Measurements from ENCODE around the gene SOX14. TPM values are rescaled to one million over a fixed set of nuclear protein-coding genes. Genes with fewer than 3 reads are reported as not detected.

The SOX14 gene
- total RNA-seq, 1 donor = not detected

- no peak for TF ChIP-seq CTCF (IDR thresholded peaks at IDR 0.05; ENCODE audit: insufficient read depth, low read length)
- DNase-seq (ENCODE audit: low read depth) = no peak
Measured at GRCh38 chr3:137764563-137765309, 621 bp downstream of the SOX14 start.

GRCh38 chr3:137765310-137766033 is 1.4 kb downstream of the SOX14 start:
- TF ChIP-seq CTCF (IDR thresholded peaks at IDR 0.05; ENCODE audit: insufficient read depth, low read length) = no peak
- H3K4me3 ChIP-seq (ENCODE audit: low read depth, low read length) = no peak overlapping the region
- DNase-seq (ENCODE audit: low read depth) = no peak

More at GRCh38 chr3:137764563-137765309, 621 bp downstream of the SOX14 start:
- H3K4me3 ChIP-seq (ENCODE audit: low read depth, low read length) = no peak overlapping the region

- TF ChIP-seq CTCF (IDR thresholded peaks at IDR 0.05; ENCODE audit: insufficient read depth, low read length) = no peak
- DNase-seq (ENCODE audit: low read depth) = no peak
- H3K4me3 ChIP-seq (ENCODE audit: low read depth, low read length) = no peak overlapping the region
Measured at GRCh38 chr3:137766041-137766875, 2.1 kb downstream of the SOX14 start.

GRCh38 chr3:137766876-137767537 is 2.9 kb downstream of the SOX14 start:
- no peak overlapping the region for H3K4me3 ChIP-seq (ENCODE audit: low read depth, low read length)
- DNase-seq (ENCODE audit: low read depth) = no peak
- no peak for TF ChIP-seq CTCF (IDR thresholded peaks at IDR 0.05; ENCODE audit: insufficient read depth, low read length)

- H3K4me3 ChIP-seq (ENCODE audit: low read depth, low read length) = peak overlapping the region; percentile 48
- DNase-seq (ENCODE audit: low read depth) = no peak
- no peak for TF ChIP-seq CTCF (IDR thresholded peaks at IDR 0.05; ENCODE audit: insufficient read depth, low read length)
Measured at GRCh38 chr3:137767538-137768360, 3.6 kb downstream of the SOX14 start.
